Upper lobe of left lung (tissue), 6 donors: ENCODE measurements around the gene INKA1. TPM values are rescaled to one million over a fixed set of nuclear protein-coding genes. Genes with fewer than 3 reads are reported as not detected.

Experiments
- ATAC-seq, 2 donors: fragments of 200-7000 bp; cut with Tn5 transposase; one replicate each; pipeline ENCODE4 v1.9.1; 2022; ENCODE audit warnings: mild to moderate bottlenecking in 2 of 2, moderate library complexity in 2 of 2; ENCODE audit not compliant: low FRiP score in 2 of 2
- DNase-seq, 2 donors: peaks; one replicate each; pipeline ENCODE4 v3.0.0-alpha.2; 2019 to 2020
- H3K27ac ChIP-seq, 4 donors: fragments of 200-600 bp; sonication (generic); one replicate each; pipeline ENCODE4 v1.5.1; 2016 to 2019
- H3K27me3 ChIP-seq, 4 donors: fragments of 200-600 bp; sonication (generic); one replicate each; pipeline ENCODE4 v1.5.1; 2017 to 2019
- H3K36me3 ChIP-seq, 4 donors: fragments of 200-600 bp; sonication (generic); one replicate each; pipeline ENCODE4 v1.5.1; 2016 to 2019
- H3K4me1 ChIP-seq, 4 donors: fragments of 200-600 bp; sonication (generic); one replicate each; pipeline ENCODE4 v1.5.1; 2018 to 2019
- H3K4me3 ChIP-seq, 4 donors: fragments of 200-600 bp; sonication (generic); one replicate each; pipeline ENCODE4 v1.5.1; 2017 to 2019; ENCODE audit warnings: mild to moderate bottlenecking in 2 of 4, moderate library complexity in 1 of 4
- H3K9me3 ChIP-seq, 4 donors: fragments of 200-600 bp; sonication (generic); one replicate each; pipeline ENCODE4 v1.5.1; 2018 to 2019
- CTCF ChIP-seq, 6 experiments: fragments of 450-650 bp in 4 of 6; fragments of 200-600 bp in 2 of 6; sonication (generic) in 2 of 6; IDR thresholded peaks; one replicate each; pipeline ENCODE4 v1.5.1; 2016 to 2019; ENCODE audit warnings: antibody characterized with exemption in 6 of 6
- EP300 ChIP-seq, 4 donors: sonication (generic); formaldehyde crosslinking; IDR thresholded peaks; one replicate each; pipeline ENCODE4 v1.5.1; 2017; ENCODE audit warnings: antibody characterized with exemption in 4 of 4, control low read depth in 2 of 4
- POLR2A ChIP-seq, 4 donors: fragments of 450-650 bp; IDR thresholded peaks; one replicate each; pipeline ENCODE4 v1.5.1; 2016 to 2017; ENCODE audit warnings: antibody characterized with exemption in 4 of 4, mild to moderate bottlenecking in 2 of 4
- POLR2AphosphoS5 ChIP-seq, 2 donors: sonication (generic); formaldehyde crosslinking; IDR thresholded peaks; one replicate each; pipeline ENCODE4 v1.5.1; 2017; ENCODE audit warnings: antibody characterized with exemption in 2 of 2
- WGBS, 2 donors: methylation state at CpG; one replicate each; pipeline ENCODE4 v1.1.5; 2017 to 2018; 5-methylcytosine and 5-hydroxymethylcytosine counted together
- total RNA-seq, 6 donors: library from RNA; depleted of rRNA in 4 of 6; stranded (reverse); fragments of >200 nt in 4 of 6; gene quantifications; one replicate each; pipeline versions ENCODE4 v1.1.0 to v1.2.1, GENCODE V29; 2016 to 2021
- donor health status: DM: no; HTN: no; CAD: no; lungs with moderate emphysema.
- donor health status: DM: no; HTN: yes; CAD: no; lungs with severe emphysema.

Gene INKA1
- total RNA-seq, 6 donors from 2014 or later, result 5.0 to 13.6 (median 7.4) TPM

- no peak for ATAC-seq
- Histone ChIP-seq H3K4me1 (no peaks in the 10 kb centered on the region), H3K4me3 (no peak overlapping the region), H3K36me3 (no peaks in the 10 kb centered on the region), H3K9me3 (no peaks in the 10 kb centered on the region), H3K27ac (no peak overlapping the region), H3K27me3 (no peaks in the 10 kb centered on the region)
- no peak for DNase-seq
- no peak for TF ChIP-seq CTCF (IDR thresholded peaks at IDR 0.05)
- no peak for TF ChIP-seq EP300 (IDR thresholded peaks at IDR 0.05)
- TF ChIP-seq POLR2A (IDR thresholded peaks at IDR 0.05), result no peak
- no peak for TF ChIP-seq POLR2AphosphoS5 (IDR thresholded peaks at IDR 0.05)
- 87 to 89% methylated on average over 2 to 4 of the region's 4 CpGs for WGBS, 2 donors
These were observed 8.6 kb upstream of the INKA1 start for GRCh38 chr3:49794431-49794830.

GRCh38 chr3:49794926-49795905, 7.8 kb upstream of the INKA1 start:
- no peaks in the 10 kb centered on the region for H3K36me3 ChIP-seq
- WGBS, 2 donors, result 84 to 91% methylated on average over 8 to 24 of the region's 24 CpGs
- H3K4me3 ChIP-seq, result no peak overlapping the region
- TF ChIP-seq POLR2AphosphoS5 (IDR thresholded peaks at IDR 0.05), result no peak
- no peak for TF ChIP-seq EP300 (IDR thresholded peaks at IDR 0.05)
- TF ChIP-seq POLR2A (IDR thresholded peaks at IDR 0.05), result no peak
- TF ChIP-seq CTCF (IDR thresholded peaks at IDR 0.05), result no peak
- ATAC-seq (no peak), DNase-seq (peak in 1 of 2 donors; percentile 46)
- H3K4me1 ChIP-seq, result no peaks in the 10 kb centered on the region
- H3K27ac ChIP-seq, result no peak overlapping the region
- no peaks in the 10 kb centered on the region for H3K27me3 ChIP-seq
- no peaks in the 10 kb centered on the region for H3K9me3 ChIP-seq

- Histone ChIP-seq H3K4me1 (peaks cover 7 to 15% (median 10%) of the 10 kb centered on the region in 4 donors), H3K4me3 (no peak overlapping the region)
- ATAC-seq, result no peak
These were observed 4.0 kb upstream of the INKA1 start for GRCh38 chr3:49799105-49799504.

GRCh38 chr3:49799761-49800160, 3.3 kb upstream of the INKA1 start, which contains the start of gene CDHR4:
Gene CDHR4 (minus strand): TSS chr3:49799873. CDS start chr3:49799812, 61 bp downstream.
- H3K4me1 ChIP-seq, result peaks cover 12 to 22% (median 16%) of the 10 kb centered on the region in 4 donors
- TF ChIP-seq POLR2A (IDR thresholded peaks at IDR 0.05) (no peak), EP300 (IDR thresholded peaks at IDR 0.05) (no peak), CTCF (IDR thresholded peaks at IDR 0.05) (no peak), POLR2AphosphoS5 (IDR thresholded peaks at IDR 0.05) (no peak)
- no peaks in the 10 kb centered on the region for H3K27me3 ChIP-seq
- H3K27ac ChIP-seq, result no peak within 1 kb of the TSS
- no peaks in the 10 kb centered on the region for H3K36me3 ChIP-seq
- no peak for DNase-seq
- WGBS, 2 donors, result 69 to 72% methylated on average over 3 to 4 of the region's 4 CpGs
- no peak within 1 kb of the TSS for H3K4me3 ChIP-seq
- ATAC-seq, result peak in 1 of 2 donors; percentile 44
- no peaks in the 10 kb centered on the region for H3K9me3 ChIP-seq

More at GRCh38 chr3:49799105-49799504, 4.0 kb upstream of the INKA1 start:
- Histone ChIP-seq H3K36me3 (no peaks in the 10 kb centered on the region), H3K27me3 (no peaks in the 10 kb centered on the region), H3K27ac (no peak overlapping the region), H3K9me3 (no peaks in the 10 kb centered on the region)
- WGBS, 2 donors, result 69 to 83% methylated on average over 1 of the region's 1 CpG
- DNase-seq, result no peak
- TF ChIP-seq POLR2AphosphoS5 (IDR thresholded peaks at IDR 0.05) (no peak), CTCF (IDR thresholded peaks at IDR 0.05) (no peak), EP300 (IDR thresholded peaks at IDR 0.05) (no peak), POLR2A (IDR thresholded peaks at IDR 0.05) (no peak)
